ENCODE results near the gene SH3RF2.
"Not testable (repeated sequence)": the region's sequence is repeated elsewhere in the genome, so short reads cannot be mapped to it uniquely, and the experiment has no call there.

SH3RF2 gene

GRCh38 chr5:145981589-145982571 lies 45.5 kb downstream of the SH3RF2 start:
- no peak for FAIRE-seq

GRCh38 chr5:145982572-145983318 lies 46.4 kb downstream of the SH3RF2 start:
- no peak for FAIRE-seq

GRCh38 chr5:145983446-145983845 lies 47.1 kb downstream of the SH3RF2 start:
- no peak for FAIRE-seq

GRCh38 chr5:145984072-145984471 lies 47.7 kb downstream of the SH3RF2 start:
- no peak for FAIRE-seq

GRCh38 chr5:145987856-145988255 lies 51.5 kb downstream of the SH3RF2 start:
- no peak for FAIRE-seq

GRCh38 chr5:145988993-145989392 lies 52.6 kb downstream of the SH3RF2 start:
- FAIRE-seq: no peak

- FAIRE-seq: no peak
Observed at GRCh38 chr5:145989428-145989827, 53.0 kb downstream of the SH3RF2 start.

- FAIRE-seq: no peak
Observed at GRCh38 chr5:145990170-145990569, 53.8 kb downstream of the SH3RF2 start.

GRCh38 chr5:145991044-145991575 lies 54.7 kb downstream of the SH3RF2 start:
- FAIRE-seq: no peak

GRCh38 chr5:145993538-145993937 lies 57.2 kb downstream of the SH3RF2 start:
- not testable (repeated sequence) for FAIRE-seq

- no peak for FAIRE-seq
Observed at GRCh38 chr5:145996135-145996534, 59.8 kb downstream of the SH3RF2 start.

GRCh38 chr5:145999208-145999607 lies 62.8 kb downstream of the SH3RF2 start:
- no peak for FAIRE-seq

- no peak for FAIRE-seq
Observed at GRCh38 chr5:146000072-146000471, 63.7 kb downstream of the SH3RF2 start.

- no peak for FAIRE-seq
Observed at GRCh38 chr5:146001544-146002190, 65.3 kb downstream of the SH3RF2 start.

- FAIRE-seq: no peak
Observed at GRCh38 chr5:146002491-146002890, 66.1 kb downstream of the SH3RF2 start.

GRCh38 chr5:146003852-146004251 lies 67.5 kb downstream of the SH3RF2 start:
- no peak for FAIRE-seq

- FAIRE-seq: no peak
Observed at GRCh38 chr5:146005264-146005663, 68.9 kb downstream of the SH3RF2 start.

- no peak for FAIRE-seq
Observed at GRCh38 chr5:146005723-146006122, 69.3 kb downstream of the SH3RF2 start.

- FAIRE-seq: no peak
Observed at GRCh38 chr5:146006470-146007190, 70.3 kb downstream of the SH3RF2 start.

- FAIRE-seq: no peak
Observed at GRCh38 chr5:146007270-146007669, 70.9 kb downstream of the SH3RF2 start.

GRCh38 chr5:146007989-146008388 lies 71.6 kb downstream of the SH3RF2 start:
- FAIRE-seq: no peak

GRCh38 chr5:146009020-146009419 lies 72.6 kb downstream of the SH3RF2 start:
- no peak for FAIRE-seq
